ENCODE results near the gene RPL29.
"Not testable (repeated sequence)": the region's sequence is repeated elsewhere in the genome, so short reads cannot be mapped to it uniquely, and the experiment has no call there.

RPL29 gene

DNA sequence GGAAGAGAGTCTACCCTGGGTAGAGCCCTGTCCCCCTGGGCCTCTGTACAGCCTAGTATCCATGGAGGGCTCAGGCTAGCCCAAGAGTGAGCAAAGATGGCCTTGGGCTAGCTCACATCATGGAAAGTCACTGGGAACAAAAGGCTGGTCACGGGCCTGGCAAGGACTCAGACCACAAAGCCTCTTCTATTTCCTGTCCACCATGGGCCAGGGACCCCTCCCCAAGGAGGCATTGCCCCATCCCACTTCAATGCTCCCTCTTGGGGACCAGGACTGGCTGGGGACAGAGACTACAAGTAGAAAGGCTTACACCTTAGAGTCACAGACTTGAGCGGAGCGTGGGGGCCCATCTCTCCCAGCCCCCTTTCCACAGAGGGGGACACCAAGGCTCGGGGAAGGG lies 43.7 kb upstream of the RPL29 start:
- DNase-seq (ENCODE audit: low read depth) = no peak
- TF ChIP-seq CTCF (conservative IDR thresholded peaks at IDR 0.05; ENCODE audit: low read depth, low read length) = no peak

GRCh38 chr3:52038227-52038626 lies 42.5 kb upstream of the RPL29 start:
- TF ChIP-seq CTCF (conservative IDR thresholded peaks at IDR 0.05; ENCODE audit: low read depth, low read length) = no peak
- no peak for DNase-seq (ENCODE audit: low read depth)
- no peak overlapping the region for H3K4me3 ChIP-seq (ENCODE audit: low read length)

More for the DNA sequence above, 43.7 kb upstream of the RPL29 start:
- H3K4me3 ChIP-seq (ENCODE audit: low read length) = no peak overlapping the region

DNA sequence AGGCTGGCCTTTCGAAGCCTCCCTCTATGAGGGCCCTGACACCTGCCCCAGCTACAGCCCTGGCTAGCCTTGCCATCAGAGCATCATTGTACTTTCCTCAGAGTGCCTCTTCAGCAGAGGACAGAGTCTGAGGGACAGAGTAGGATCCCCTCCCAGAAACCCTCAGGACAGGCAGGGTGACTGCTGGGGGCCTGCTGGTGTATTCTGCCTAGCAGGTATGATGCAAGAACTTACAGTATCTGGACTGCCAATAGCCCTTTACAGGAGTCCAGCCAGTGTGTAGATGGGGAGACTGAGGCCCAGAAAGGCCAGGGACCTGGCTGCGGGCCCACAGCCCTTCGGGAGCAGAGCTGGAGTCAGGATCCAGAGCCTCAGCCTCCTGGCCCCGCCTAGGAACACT lies 41.6 kb upstream of the RPL29 start:
- DNase-seq (ENCODE audit: low read depth) = no peak
- no peak overlapping the region for H3K4me3 ChIP-seq (ENCODE audit: low read length)
- no peak for TF ChIP-seq CTCF (conservative IDR thresholded peaks at IDR 0.05; ENCODE audit: low read depth, low read length)

GRCh38 chr3:52036829-52037228 lies 41.1 kb upstream of the RPL29 start:
- no peak for DNase-seq (ENCODE audit: low read depth)
- H3K4me3 ChIP-seq (ENCODE audit: low read length) = no peak overlapping the region
- peak; percentile 27 for TF ChIP-seq CTCF (conservative IDR thresholded peaks at IDR 0.05; ENCODE audit: low read depth, low read length)

GRCh38 chr3:52036222-52036694 lies 40.6 kb upstream of the RPL29 start:
- H3K4me3 ChIP-seq (ENCODE audit: low read length) = no peak overlapping the region
- no peak for DNase-seq (ENCODE audit: low read depth)
- no peak for TF ChIP-seq CTCF (conservative IDR thresholded peaks at IDR 0.05; ENCODE audit: low read depth, low read length)

DNA sequence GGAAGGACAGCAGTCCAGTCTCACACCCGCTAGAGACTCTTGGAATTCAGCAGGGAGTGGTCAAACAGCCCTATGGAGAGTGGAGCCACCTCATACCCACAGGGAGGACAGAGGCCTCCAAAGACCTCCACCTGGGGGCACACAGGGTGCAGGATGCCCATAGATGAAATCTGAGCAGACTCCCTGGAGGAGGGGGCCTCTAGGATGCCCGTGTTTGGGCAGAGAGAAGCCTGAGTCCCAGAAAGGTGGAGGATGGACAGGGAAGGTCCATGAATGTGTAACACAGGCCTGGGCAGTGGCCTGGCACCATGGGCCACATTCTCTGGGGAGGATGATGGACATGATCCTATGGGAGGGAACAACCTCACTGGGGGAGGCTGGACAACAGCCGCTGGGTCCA lies 39.0 kb upstream of the RPL29 start:
- TF ChIP-seq CTCF (conservative IDR thresholded peaks at IDR 0.05; ENCODE audit: low read depth, low read length) = no peak
- DNase-seq (ENCODE audit: low read depth) = no peak
- H3K4me3 ChIP-seq (ENCODE audit: low read length) = no peak overlapping the region

DNA sequence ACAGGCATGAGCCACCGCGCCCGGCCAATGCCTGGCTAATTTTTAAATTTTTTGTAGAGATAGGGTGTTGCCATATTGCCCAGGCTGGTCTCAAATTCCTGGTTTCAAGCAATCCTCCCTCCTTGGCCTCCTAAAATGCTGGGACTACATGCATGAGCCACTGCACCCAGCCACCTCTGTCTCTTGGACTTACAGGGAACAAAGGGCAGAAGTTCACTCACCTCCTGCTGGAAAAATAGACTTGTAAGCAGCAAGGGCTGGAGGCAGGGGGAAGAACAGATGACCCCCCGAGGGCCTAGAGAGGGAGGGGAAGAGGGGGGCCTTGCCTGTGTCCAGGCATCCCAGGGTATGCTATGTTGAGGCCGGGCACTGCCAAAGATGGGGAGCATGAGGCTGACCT lies 38.5 kb upstream of the RPL29 start:
- TF ChIP-seq CTCF (conservative IDR thresholded peaks at IDR 0.05; ENCODE audit: low read depth, low read length) = no peak
- DNase-seq (ENCODE audit: low read depth) = no peak
- H3K4me3 ChIP-seq (ENCODE audit: low read length) = no peak overlapping the region

GRCh38 chr3:52033748-52034147 lies 38.1 kb upstream of the RPL29 start:
- not testable (repeated sequence) for H3K4me3 ChIP-seq (ENCODE audit: low read length); DNase-seq (ENCODE audit: low read depth)
